HG03520 (cell line): ENCODE measurements around the gene KRIT1.
"Not testable (repeated sequence)": the region's sequence is repeated elsewhere in the genome, so short reads cannot be mapped to it uniquely, and the experiment has no call there.

ENCODE experiments used
- ATAC-seq: cut with Tn5 transposase; IDR thresholded peaks from one replicate; pipeline ENCODE4 v1.9.1; 2021; ENCODE audit warnings: mild to moderate bottlenecking, moderate library complexity; ENCODE audit not compliant: unreplicated experiment

KRIT1 gene

GRCh38 chr7:92245487-92246359 lies at the start of gene KRIT1, which contains the start of gene ANKIB1:
TSS of gene KRIT1 (minus strand) at chr7:92245914. CDS start at chr7:92242135, 3,779 bp downstream.
TSS of gene ANKIB1 (plus strand) at chr7:92245974. CDS start at chr7:92294979, 49,005 bp downstream.
- ATAC-seq, result peak; percentile 76

- no peak for ATAC-seq
Measured at GRCh38 chr7:92295391-92295790, 49.7 kb upstream of the KRIT1 start.

- ATAC-seq, result no peak
Measured at GRCh38 chr7:92293896-92294590, 48.3 kb upstream of the KRIT1 start.

GRCh38 chr7:92292981-92293380 lies 47.3 kb upstream of the KRIT1 start:
- no peak for ATAC-seq

GRCh38 chr7:92289321-92289720 lies 43.6 kb upstream of the KRIT1 start:
- ATAC-seq, result no peak

- no peak for ATAC-seq
Measured at GRCh38 chr7:92282930-92283329, 37.2 kb upstream of the KRIT1 start.

GRCh38 chr7:92282221-92282814 lies 36.6 kb upstream of the KRIT1 start:
- ATAC-seq, result no peak

GRCh38 chr7:92281031-92281430 lies 35.3 kb upstream of the KRIT1 start:
- no peak for ATAC-seq

GRCh38 chr7:92279396-92280031 lies 33.8 kb upstream of the KRIT1 start:
- ATAC-seq, result no peak

- ATAC-seq, result peak; percentile 82
Measured at GRCh38 chr7:92276460-92276864, 30.7 kb upstream of the KRIT1 start.

GRCh38 chr7:92275327-92275726 lies 29.6 kb upstream of the KRIT1 start:
- no peak for ATAC-seq

- no peak for ATAC-seq
Measured at GRCh38 chr7:92268921-92269320, 23.2 kb upstream of the KRIT1 start.

GRCh38 chr7:92266415-92267241 lies 20.9 kb upstream of the KRIT1 start:
- ATAC-seq, result no peak

- no peak for ATAC-seq
Measured at GRCh38 chr7:92260248-92260781, 14.6 kb upstream of the KRIT1 start.

GRCh38 chr7:92259610-92260247 lies 14.0 kb upstream of the KRIT1 start:
- ATAC-seq, result no peak

- no peak for ATAC-seq
Measured at GRCh38 chr7:92259062-92259461, 13.3 kb upstream of the KRIT1 start.

GRCh38 chr7:92255308-92255707 lies 9.6 kb upstream of the KRIT1 start:
- no peak for ATAC-seq

GRCh38 chr7:92254800-92255199 lies 9.1 kb upstream of the KRIT1 start:
- ATAC-seq, result not testable (repeated sequence)

GRCh38 chr7:92253251-92253650 lies 7.5 kb upstream of the KRIT1 start:
- no peak for ATAC-seq
